OCI-LY3 (cell line): Measurements from ENCODE around the gene LYPD4.

Experiments
- H2AFZ ChIP-seq: fragments of 200-600, 300-600 bp; shearing (Covaris generic); 2 replicates; pipeline ENCODE4 v1.6.0; 2014; ENCODE audit warnings: antibody characterized with exemption, low read depth, low read length
- H3K27ac ChIP-seq: fragments of 200-600, 300-600 bp; sonication (generic); 2 replicates; pipeline ENCODE4 v1.5.1; 2014; ENCODE audit warnings: mild to moderate bottlenecking, low read length, moderate library complexity, mixed read lengths
- H3K27me3 ChIP-seq: fragments of 200-600, 300-600 bp; sonication (generic); 2 replicates; pipeline ENCODE4 v1.6.1; 2014; ENCODE audit warnings: low read depth, low read length, mixed read lengths
- H3K36me3 ChIP-seq: fragments of 200-600, 300-600 bp; sonication (generic); replicated peaks from 2 replicates; pipeline ENCODE3; 2014; ENCODE audit warnings: low read depth, low read length, mixed read lengths
- H3K4me1 ChIP-seq: fragments of 300-600, 200-600 bp; sonication (generic); 2 replicates; pipeline ENCODE4 v1.6.1; 2014; ENCODE audit warnings: low read length, mixed read lengths
- H3K4me2 ChIP-seq: fragments of 200-600, 300-600 bp; sonication (generic); 2 replicates; pipeline ENCODE4 v1.6.1; 2014; ENCODE audit warnings: low read length, mixed read lengths
- H3K4me3 ChIP-seq: fragments of 300-600, 200-600 bp; sonication (generic); 2 replicates; pipeline ENCODE4 v1.5.1; 2014; ENCODE audit warnings: antibody characterized with exemption, mild to moderate bottlenecking, low read length, moderate library complexity
- H3K79me2 ChIP-seq: fragments of 300-600, 200-600 bp; shearing (Covaris generic); 2 replicates; pipeline ENCODE4 v1.6.1; 2014; ENCODE audit warnings: mild to moderate bottlenecking, low read length, mixed read lengths
- H3K9ac ChIP-seq: fragments of 300-600, 200-600 bp; shearing (Covaris generic); 2 replicates; pipeline ENCODE4 v1.6.0; 2014; ENCODE audit warnings: mild to moderate bottlenecking, low read length, moderate library complexity
- H3K9me3 ChIP-seq: fragments of 200-600, 300-600 bp; shearing (Covaris generic); 2 replicates; pipeline ENCODE4 v1.6.1; 2014; ENCODE audit warnings: low read length, mixed read lengths; ENCODE audit not compliant: insufficient read depth
- H4K20me1 ChIP-seq: fragments of 200-600, 300-600 bp; sonication (generic); 2 replicates; pipeline ENCODE4 v1.6.1; 2016; ENCODE audit warnings: low read length, mixed read lengths; ENCODE audit not compliant: insufficient read depth
- EZH2phosphoT487 ChIP-seq: fragments of 200-600 bp; shearing (Covaris generic); IDR thresholded peaks from 2 replicates; pipeline ENCODE4 v1.6.1; 2018; ENCODE audit warnings: antibody characterized with exemption, mixed run types, low read depth
- TF ChIP-seq, protein P1 (sequence below): fragments of 200-600, 300-600 bp; sonication (generic); IDR thresholded peaks from 2 replicates; pipeline ENCODE4 v1.5.1; 2014; ENCODE audit warnings: antibody characterized with exemption, low read length, low read depth

Gene LYPD4

DNA sequence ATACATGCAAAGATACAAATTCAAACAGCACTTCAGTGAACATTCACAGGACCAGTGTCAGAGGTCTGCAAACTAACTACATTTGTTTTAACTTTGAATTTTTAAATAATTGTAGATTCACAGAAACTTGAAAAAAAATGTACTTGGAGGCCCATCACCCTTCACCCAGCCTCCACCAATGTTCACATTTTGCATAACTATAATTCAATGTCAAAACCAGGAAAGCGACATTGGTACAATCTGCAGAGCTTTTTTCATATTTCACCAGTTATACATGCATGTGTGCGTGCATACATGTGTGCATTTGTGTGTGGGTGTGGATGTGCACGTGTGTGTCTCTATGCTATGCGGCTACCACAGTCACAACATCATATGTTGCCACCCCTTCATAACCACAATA is 29.2 kb downstream of the LYPD4 start:
- H3K4me2 ChIP-seq: no peak overlapping the region
- no peak overlapping the region for H2AFZ ChIP-seq
- no peak for TF ChIP-seq EZH2phosphoT487
- TF ChIP-seq, protein P1, sequence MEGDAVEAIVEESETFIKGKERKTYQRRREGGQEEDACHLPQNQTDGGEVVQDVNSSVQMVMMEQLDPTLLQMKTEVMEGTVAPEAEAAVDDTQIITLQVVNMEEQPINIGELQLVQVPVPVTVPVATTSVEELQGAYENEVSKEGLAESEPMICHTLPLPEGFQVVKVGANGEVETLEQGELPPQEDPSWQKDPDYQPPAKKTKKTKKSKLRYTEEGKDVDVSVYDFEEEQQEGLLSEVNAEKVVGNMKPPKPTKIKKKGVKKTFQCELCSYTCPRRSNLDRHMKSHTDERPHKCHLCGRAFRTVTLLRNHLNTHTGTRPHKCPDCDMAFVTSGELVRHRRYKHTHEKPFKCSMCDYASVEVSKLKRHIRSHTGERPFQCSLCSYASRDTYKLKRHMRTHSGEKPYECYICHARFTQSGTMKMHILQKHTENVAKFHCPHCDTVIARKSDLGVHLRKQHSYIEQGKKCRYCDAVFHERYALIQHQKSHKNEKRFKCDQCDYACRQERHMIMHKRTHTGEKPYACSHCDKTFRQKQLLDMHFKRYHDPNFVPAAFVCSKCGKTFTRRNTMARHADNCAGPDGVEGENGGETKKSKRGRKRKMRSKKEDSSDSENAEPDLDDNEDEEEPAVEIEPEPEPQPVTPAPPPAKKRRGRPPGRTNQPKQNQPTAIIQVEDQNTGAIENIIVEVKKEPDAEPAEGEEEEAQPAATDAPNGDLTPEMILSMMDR: no peak
- no peaks in the 10 kb centered on the region for H3K79me2 ChIP-seq
- no peaks in the 10 kb centered on the region for H3K36me3 ChIP-seq
- no peak overlapping the region for H3K9ac ChIP-seq
- peaks cover 12% of the 10 kb centered on the region for H3K4me1 ChIP-seq
- H4K20me1 ChIP-seq: no peaks in the 10 kb centered on the region
- H3K27me3 ChIP-seq: peaks cover 13% of the 10 kb centered on the region; the same call in 1 of the 2 replicates
- H3K9me3 ChIP-seq: no peaks in the 10 kb centered on the region
- no peak overlapping the region for H3K27ac ChIP-seq
- no peak overlapping the region for H3K4me3 ChIP-seq

- no peaks in the 10 kb centered on the region for H3K9me3 ChIP-seq
- H4K20me1 ChIP-seq: no peaks in the 10 kb centered on the region
- H3K4me3 ChIP-seq: no peak overlapping the region
Measured at GRCh38 chr19:41813911-41814310, 30.6 kb downstream of the LYPD4 start.

GRCh38 chr19:41811981-41812380 is 32.5 kb downstream of the LYPD4 start:
- H3K4me1 ChIP-seq: peaks cover 13% of the 10 kb centered on the region
- no peak overlapping the region for H3K27ac ChIP-seq
- H3K9me3 ChIP-seq: no peaks in the 10 kb centered on the region
- H3K27me3 ChIP-seq: 0 out of 2 replicates have a peak, but pooled peaks cover 2% of the 10 kb centered on the region
- H2AFZ ChIP-seq: no peak overlapping the region
- no peak overlapping the region for H3K4me2 ChIP-seq
- no peak overlapping the region for H3K9ac ChIP-seq
- H3K4me3 ChIP-seq: no peak overlapping the region
- H4K20me1 ChIP-seq: no peaks in the 10 kb centered on the region
- no peaks in the 10 kb centered on the region for H3K36me3 ChIP-seq
- TF ChIP-seq, protein P1: no peak
- TF ChIP-seq EZH2phosphoT487: no peak
- H3K79me2 ChIP-seq: no peaks in the 10 kb centered on the region

More at GRCh38 chr19:41813911-41814310, 30.6 kb downstream of the LYPD4 start:
- H2AFZ ChIP-seq: no peak overlapping the region
- no peak overlapping the region for H3K9ac ChIP-seq
- peaks cover 13% of the 10 kb centered on the region for H3K4me1 ChIP-seq
- H3K27me3 ChIP-seq: 0 out of 2 replicates have a peak, but pooled peaks cover 8% of the 10 kb centered on the region
- TF ChIP-seq, protein P1: no peak
- TF ChIP-seq EZH2phosphoT487: no peak
- no peaks in the 10 kb centered on the region for H3K36me3 ChIP-seq
- H3K27ac ChIP-seq: no peak overlapping the region
- no peaks in the 10 kb centered on the region for H3K79me2 ChIP-seq
- H3K4me2 ChIP-seq: no peak overlapping the region

GRCh38 chr19:41811036-41811435 is 33.4 kb downstream of the LYPD4 start:
- Histone ChIP-seq H3K27ac (no peak overlapping the region), H3K36me3 (no peaks in the 10 kb centered on the region), H3K9me3 (no peaks in the 10 kb centered on the region), H3K79me2 (no peaks in the 10 kb centered on the region), H3K4me2 (peak overlapping the region; percentile 46), H3K27me3 (0 out of 2 replicates have a peak, but pooled peaks cover 2% of the 10 kb centered on the region), H3K9ac (no peak overlapping the region; the same call in 1 of the 2 replicates), H4K20me1 (no peaks in the 10 kb centered on the region), H3K4me3 (no peak overlapping the region), H2AFZ (peak overlapping the region; percentile 43; the same call in 1 of the 2 replicates), H3K4me1 (peaks cover 13% of the 10 kb centered on the region)
- no peak for TF ChIP-seq EZH2phosphoT487
- TF ChIP-seq, protein P1: no peak
